OCI-M2 (cell line): ENCODE results near the gene LPP.
"Not testable (repeated sequence)": the region's sequence is repeated elsewhere in the genome, so short reads cannot be mapped to it uniquely, and the experiment has no call there.

Source experiments
- DNase-seq: peaks from one replicate; lab custom pipeline; 2025; ENCODE audit not compliant: unreplicated experiment; lab: John Stamatoyannopoulos, UW

The LPP gene

GRCh38 chr3:188613721-188614120 is 459.8 kb downstream of the LPP start:
- DNase-seq = not testable (repeated sequence)

GRCh38 chr3:188617270-188617669 is 463.3 kb downstream of the LPP start:
- DNase-seq = no peak

GRCh38 chr3:188617988-188618701 is 464.2 kb downstream of the LPP start:
- DNase-seq = no peak

GRCh38 chr3:188620752-188621151 is 466.8 kb downstream of the LPP start:
- DNase-seq = no peak

- DNase-seq = no peak
Observed at GRCh38 chr3:188624384-188624783, 470.4 kb downstream of the LPP start.

- DNase-seq = no peak
Observed at GRCh38 chr3:188624828-188625227, 470.9 kb downstream of the LPP start.

GRCh38 chr3:188627652-188628051 is 473.7 kb downstream of the LPP start:
- DNase-seq = no peak

GRCh38 chr3:188631291-188632010 is 477.5 kb downstream of the LPP start:
- DNase-seq = no peak

- DNase-seq = no peak
Observed at GRCh38 chr3:188633206-188633605, 479.2 kb downstream of the LPP start.

GRCh38 chr3:188634285-188634684 is 480.3 kb downstream of the LPP start:
- DNase-seq = no peak

- no peak for DNase-seq
Observed at GRCh38 chr3:188635258-188636042, 481.5 kb downstream of the LPP start.

GRCh38 chr3:188636292-188636691 is 482.3 kb downstream of the LPP start:
- DNase-seq = not testable (repeated sequence)

GRCh38 chr3:188641076-188641475 is 487.1 kb downstream of the LPP start:
- no peak for DNase-seq

GRCh38 chr3:188643736-188644135 is 489.8 kb downstream of the LPP start:
- no peak for DNase-seq

- DNase-seq = no peak
Observed at GRCh38 chr3:188646592-188646991, 492.6 kb downstream of the LPP start.

GRCh38 chr3:188647237-188647636 is 493.3 kb downstream of the LPP start:
- DNase-seq = no peak

GRCh38 chr3:188649521-188649920 is 495.6 kb downstream of the LPP start:
- no peak for DNase-seq

- DNase-seq = no peak
Observed at GRCh38 chr3:188656196-188656982, 502.4 kb downstream of the LPP start.

GRCh38 chr3:188658606-188659005 is 504.6 kb downstream of the LPP start:
- DNase-seq = no peak

GRCh38 chr3:188659449-188660090 is 505.6 kb downstream of the LPP start:
- DNase-seq = no peak

- no peak for DNase-seq
Observed at GRCh38 chr3:188660415-188660814, 506.5 kb downstream of the LPP start.
